Endothelial cell of umbilical vein (primary cell): Measurements from ENCODE around the gene SFMBT1. TPM values are rescaled to one million over a fixed set of nuclear protein-coding genes. Genes with fewer than 3 reads are reported as not detected.

Experiments used
- BruUV-seq: library from RNA; stranded (reverse); fragments of 400-500 nt; replicated peaks from 2 replicates; lab custom pipeline; 2021; lab: Mats Ljungman, UMichigan
- CTCF ChIA-PET: fragments of 300-600, 350-600 bp; sonication (Branson Sonifier 250); formaldehyde crosslinking; loops from one replicate; lab custom pipeline; 2021; ENCODE audit warnings: antibody characterized with exemption, inconsistent platforms; lab: Charles Lee
- POLR2A ChIA-PET: fragments of 300-600, 350-600 bp; sonication (Branson Sonifier 250); formaldehyde crosslinking; loops from one replicate; lab custom pipeline; 2021; ENCODE audit warnings: antibody characterized with exemption, inconsistent platforms; lab: Charles Lee
- DNase-seq: peaks from one replicate; pipeline ENCODE4 v3.0.0-alpha.2; 2011; ENCODE audit warnings: low read depth, low spot score
- FAIRE-seq: peaks from 2 replicates; lab custom pipeline; 2011; peaks lifted over from hg19 to GRCh38; lab: Jason Lieb, UNC
- H2AFZ ChIP-seq: 2 replicates; pipeline ENCODE4 v1.6.0; 2012; ENCODE audit warnings: low read depth, low read length, control low read depth, inconsistent platforms
- H3K27ac ChIP-seq: 2 replicates; pipeline ENCODE4 v1.5.1; 2011; ENCODE audit warnings: low read depth, mild to moderate bottlenecking, control low read depth, low read length, moderate library complexity; ENCODE audit not compliant: insufficient read depth
- H3K27me3 ChIP-seq, 2 experiments: 2 replicates each; pipeline versions ENCODE4 v1.6.0 to v1.6.1; 2011; ENCODE audit warnings: low read length in 2 of 2, mixed read lengths in 1 of 2; ENCODE audit not compliant: control insufficient read depth in 2 of 2, insufficient read depth in 2 of 2
- H3K36me3 ChIP-seq, 2 experiments: 2 replicates in 1 of 2; 3 replicates in 1 of 2; pipeline ENCODE4 v1.5.1; 2011; ENCODE audit warnings: low read length in 2 of 2, mild to moderate bottlenecking in 1 of 2, moderate library complexity in 1 of 2; ENCODE audit not compliant: control insufficient read depth in 2 of 2, insufficient read depth in 2 of 2; ENCODE audit errors: extremely low read depth in 1 of 2
- H3K4me1 ChIP-seq: 3 replicates; pipeline ENCODE4 v1.5.1; 2011; ENCODE audit warnings: mild to moderate bottlenecking, low read length; ENCODE audit not compliant: control insufficient read depth, insufficient read depth; ENCODE audit errors: extremely low read depth
- H3K4me2 ChIP-seq: 2 replicates; pipeline ENCODE4 v1.6.1; 2011; ENCODE audit warnings: low read length, control low read depth, mixed read lengths; ENCODE audit not compliant: insufficient read depth
- H3K4me3 ChIP-seq, 3 experiments: fragments of 200-600 bp in 1 of 3; sonication (generic), shearing (Covaris generic) in 1 of 3; replicated peaks in 1 of 3; 2 replicates each; pipeline ENCODE4 v1.5.1; 2011 to 2016; ENCODE audit warnings: control low read depth in 3 of 3, low read length in 3 of 3, mild to moderate bottlenecking in 2 of 3, inconsistent platforms in 1 of 3, low read depth in 1 of 3, moderate library complexity in 1 of 3; ENCODE audit not compliant: insufficient read depth in 1 of 3
- H3K79me2 ChIP-seq: 2 replicates; pipeline ENCODE4 v1.6.0; 2012; ENCODE audit warnings: low read length, inconsistent platforms; ENCODE audit not compliant: control insufficient read depth, insufficient read depth
- H3K9ac ChIP-seq: replicated peaks from 2 replicates; pipeline ENCODE3; 2011; ENCODE audit warnings: low read length, control low read depth; ENCODE audit not compliant: insufficient read depth; ENCODE audit errors: extremely low read depth
- H3K9me1 ChIP-seq: replicated peaks from 3 replicates; pipeline ENCODE4 v1.6.0; 2011; ENCODE audit warnings: mild to moderate bottlenecking, low read length; ENCODE audit not compliant: control insufficient read depth, insufficient read depth; ENCODE audit errors: extremely low read depth
- H3K9me3 ChIP-seq: replicated peaks from 2 replicates; pipeline ENCODE4 v1.5.1; 2012; ENCODE audit warnings: low read length, inconsistent platforms; ENCODE audit not compliant: control insufficient read depth, insufficient read depth
- H4K20me1 ChIP-seq: replicated peaks from 2 replicates; pipeline ENCODE3; 2011; ENCODE audit warnings: mild to moderate bottlenecking, low read length; ENCODE audit not compliant: control insufficient read depth, insufficient read depth; ENCODE audit errors: extremely low read depth
- EZH2 ChIP-seq: IDR thresholded peaks from 2 replicates; pipeline ENCODE4 v1.6.1; 2012; ENCODE audit warnings: borderline replicate concordance, low read depth, mild to moderate bottlenecking, moderate library complexity, low read length, inconsistent platforms; ENCODE audit not compliant: severe bottlenecking
- FOS ChIP-seq: IDR thresholded peaks from 2 replicates; pipeline ENCODE4 v1.6.1; 2011; ENCODE audit warnings: mild to moderate bottlenecking, low read length, moderate library complexity, borderline replicate concordance; ENCODE audit not compliant: insufficient read depth
- GATA2 ChIP-seq: IDR thresholded peaks from 2 replicates; pipeline ENCODE4 v1.7.0; 2011; ENCODE audit warnings: low read depth, mild to moderate bottlenecking, moderate library complexity, mixed read lengths, low read length; ENCODE audit not compliant: insufficient read length, insufficient read depth
- JUN ChIP-seq: IDR thresholded peaks from 2 replicates; pipeline ENCODE4 v1.6.1; 2011; ENCODE audit warnings: borderline replicate concordance, low read depth; ENCODE audit not compliant: insufficient read length, insufficient read depth
- MYC ChIP-seq: IDR thresholded peaks from one replicate; pipeline ENCODE4 v1.6.1; 2011; ENCODE audit warnings: mild to moderate bottlenecking, low read depth, low read length
- POLR2A ChIP-seq: IDR thresholded peaks from 2 replicates; pipeline ENCODE4 v1.6.1; 2012; ENCODE audit warnings: low read depth, mild to moderate bottlenecking, control low read depth, low read length
- POLR2AphosphoS5 ChIP-seq: IDR thresholded peaks from 2 replicates; pipeline ENCODE4 v1.6.1; 2012; ENCODE audit warnings: low read depth, mild to moderate bottlenecking, control low read depth, low read length, moderate library complexity; ENCODE audit not compliant: insufficient read depth
- dilution Hi-C: fragments of 300-500 bp; cut with MboI; formaldehyde crosslinking; loops from one replicate; pipeline ENCODE4 v1.15.0; 2019; ENCODE audit warnings: low sequenced_read_pairs; ENCODE audit not compliant: extremely low pct_ligation_motif_present
- intact Hi-C: fragments of 100-400 bp; cut with micrococcal nuclease; formaldehyde crosslinking; loops from one replicate; pipeline ENCODE4 v1.10.0; 2022
- polyA plus RNA-seq, 4 experiments: library from polyadenylated mRNA; depleted of rRNA in 3 of 4; stranded (reverse) in 3 of 4; unstranded in 1 of 4; fragments of >200 nt; gene quantifications; 2 replicates each; pipeline versions ENCODE4 v1.2.1 to v1.2.3, GENCODE V29; 2011 to 2012; ENCODE audit warnings: missing spikeins in 1 of 4
- total RNA-seq: library from RNA; stranded (reverse); gene quantifications from 2 replicates; pipeline ENCODE4 v1.2.3, GENCODE V29; 2021
- TF ChIP-seq, protein P1 (sequence below), 2 donors: IDR thresholded peaks; 1 replicate in 1 of 2; 2 replicates in 1 of 2; pipeline ENCODE4 v1.5.1; 2011; ENCODE audit warnings: low read length in 2 of 2, mild to moderate bottlenecking in 2 of 2, moderate library complexity in 2 of 2, control low read depth in 1 of 2, inconsistent platforms in 1 of 2, low read depth in 1 of 2; ENCODE audit not compliant: insufficient read depth in 1 of 2; ENCODE audit errors: extremely low read depth in 1 of 2
- TF ChIP-seq, protein P2 (sequence below): IDR thresholded peaks from 2 replicates; pipeline ENCODE4 v1.6.1; 2011; ENCODE audit not compliant: insufficient read depth, insufficient read length

SFMBT1 gene
- total and polyA plus RNA-seq, 2 donors (not counting 3 experiments of a cell fraction or from before 2014, with no cell fraction given), result 1.8 to 6.0 TPM

DNA sequence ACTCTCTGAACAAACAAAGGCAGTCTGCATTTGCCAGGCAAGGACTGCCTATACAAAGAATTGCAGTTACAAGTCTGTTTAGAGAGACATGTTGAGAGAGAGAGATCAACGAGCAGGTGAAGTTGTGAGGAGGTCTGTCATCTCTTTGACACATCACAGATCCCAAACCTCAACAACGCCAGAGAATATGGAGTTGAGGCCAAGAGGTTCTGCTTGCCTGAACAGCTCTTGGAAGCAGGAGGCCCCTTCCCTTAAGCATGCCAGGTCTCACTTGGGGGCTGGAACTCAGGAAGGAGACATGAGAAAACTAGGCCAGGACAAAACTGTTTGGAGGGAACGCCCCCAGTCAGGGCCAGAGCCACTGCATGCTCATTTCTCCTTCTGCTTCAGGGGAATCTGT is 188.7 kb downstream of the SFMBT1 start:
- Histone ChIP-seq H3K4me1 (no peaks in the 10 kb centered on the region), H2AFZ (no peak overlapping the region), H3K4me2 (no peak overlapping the region), H3K9me1 (no peaks in the 10 kb centered on the region), H3K9me3 (no peaks in the 10 kb centered on the region), H3K36me3 (peaks cover 0 to 3% of the 10 kb centered on the region in 2 experiments), H3K9ac (no peak overlapping the region), H3K79me2 (no peaks in the 10 kb centered on the region), H3K27ac (no peak overlapping the region), H4K20me1 (no peaks in the 10 kb centered on the region), H3K27me3 (no peaks in the 10 kb centered on the region), H3K4me3 (no peak overlapping the region)
- DNase-seq, result no peak
- FAIRE-seq, result no peak
- TF ChIP-seq JUN, result no peak
- TF ChIP-seq FOS, result no peak
- TF ChIP-seq MYC, result no peak
- TF ChIP-seq POLR2A, result no peak
- no peak for TF ChIP-seq GATA2
- no peak for TF ChIP-seq POLR2AphosphoS5
- TF ChIP-seq, protein P1, sequence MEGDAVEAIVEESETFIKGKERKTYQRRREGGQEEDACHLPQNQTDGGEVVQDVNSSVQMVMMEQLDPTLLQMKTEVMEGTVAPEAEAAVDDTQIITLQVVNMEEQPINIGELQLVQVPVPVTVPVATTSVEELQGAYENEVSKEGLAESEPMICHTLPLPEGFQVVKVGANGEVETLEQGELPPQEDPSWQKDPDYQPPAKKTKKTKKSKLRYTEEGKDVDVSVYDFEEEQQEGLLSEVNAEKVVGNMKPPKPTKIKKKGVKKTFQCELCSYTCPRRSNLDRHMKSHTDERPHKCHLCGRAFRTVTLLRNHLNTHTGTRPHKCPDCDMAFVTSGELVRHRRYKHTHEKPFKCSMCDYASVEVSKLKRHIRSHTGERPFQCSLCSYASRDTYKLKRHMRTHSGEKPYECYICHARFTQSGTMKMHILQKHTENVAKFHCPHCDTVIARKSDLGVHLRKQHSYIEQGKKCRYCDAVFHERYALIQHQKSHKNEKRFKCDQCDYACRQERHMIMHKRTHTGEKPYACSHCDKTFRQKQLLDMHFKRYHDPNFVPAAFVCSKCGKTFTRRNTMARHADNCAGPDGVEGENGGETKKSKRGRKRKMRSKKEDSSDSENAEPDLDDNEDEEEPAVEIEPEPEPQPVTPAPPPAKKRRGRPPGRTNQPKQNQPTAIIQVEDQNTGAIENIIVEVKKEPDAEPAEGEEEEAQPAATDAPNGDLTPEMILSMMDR (IDR thresholded peaks at IDR 0.05; ENCODE audit: extremely low read depth in 1 of 2, insufficient read depth in 1 of 2, low read depth in 1 of 2, low read length in 2 of 2), result no peak
- TF ChIP-seq, protein P2, sequence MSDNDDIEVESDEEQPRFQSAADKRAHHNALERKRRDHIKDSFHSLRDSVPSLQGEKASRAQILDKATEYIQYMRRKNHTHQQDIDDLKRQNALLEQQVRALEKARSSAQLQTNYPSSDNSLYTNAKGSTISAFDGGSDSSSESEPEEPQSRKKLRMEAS, result no peak
- TF ChIP-seq EZH2, result no peak
- POLR2A ChIA-PET, result no interaction called here
- no TSS peak for BruUV-seq
- CTCF ChIA-PET, result interaction anchor here (0.8 to 0.9 kb wide), 2 partner anchors 78 to 216 kb away, joined by 3 to 4 read pairs; no protein-coding TSS in a partner anchor
- intact Hi-C loops, result no loop called here
- dilution Hi-C loops, result no loop called here
